Measurements from ENCODE around the gene FAM199X.
A peak's percentile ranks its signal among the peaks of the same experiment; 100 is the strongest.

The FAM199X gene

GRCh38 chrX:104165894-104166734 is at the start of gene FAM199X:
FAM199X (plus strand) TSS chrX:104166453; CDS start chrX:104166786, 333 bp downstream.
- DNase-seq = peak; percentile 84

- no peak for DNase-seq
Observed at GRCh38 chrX:104117759-104118158, 48.5 kb upstream of the FAM199X start.

GRCh38 chrX:104118765-104119164 is 47.5 kb upstream of the FAM199X start:
- no peak for DNase-seq

- DNase-seq = no peak
Observed at GRCh38 chrX:104122829-104123228, 43.4 kb upstream of the FAM199X start.

- no peak for DNase-seq
Observed at GRCh38 chrX:104126856-104127255, 39.4 kb upstream of the FAM199X start.

- DNase-seq = no peak
Observed at GRCh38 chrX:104130808-104131207, 35.4 kb upstream of the FAM199X start.

- DNase-seq = no peak
Observed at GRCh38 chrX:104134583-104135261, 31.5 kb upstream of the FAM199X start.

GRCh38 chrX:104135677-104136076 is 30.6 kb upstream of the FAM199X start:
- DNase-seq = no peak

GRCh38 chrX:104136241-104137019 is 29.8 kb upstream of the FAM199X start:
- DNase-seq = peak; percentile 77

GRCh38 chrX:104137496-104137895 is 28.8 kb upstream of the FAM199X start:
- peak; percentile 2 for DNase-seq

GRCh38 chrX:104141087-104141760 is 25.0 kb upstream of the FAM199X start:
- DNase-seq = no peak

- DNase-seq = no peak
Observed at GRCh38 chrX:104151037-104151436, 15.2 kb upstream of the FAM199X start.

- DNase-seq = peak; percentile 86
Observed at GRCh38 chrX:104156630-104157529, 9.4 kb upstream of the FAM199X start, which contains the start of gene SLC25A53. SLC25A53 (minus strand) TSS chrX:104157009; CDS start chrX:104105257, 51,752 bp downstream.

- DNase-seq = no peak
Observed at GRCh38 chrX:104166735-104167436, 633 bp downstream of the FAM199X start.

GRCh38 chrX:104168127-104168526 is 1.9 kb downstream of the FAM199X start:
- no peak for DNase-seq

GRCh38 chrX:104172121-104172520 is 5.9 kb downstream of the FAM199X start:
- DNase-seq = no peak

GRCh38 chrX:104172788-104173187 is 6.5 kb downstream of the FAM199X start:
- DNase-seq = peak; percentile 46

GRCh38 chrX:104173841-104174240 is 7.6 kb downstream of the FAM199X start:
- DNase-seq = no peak

GRCh38 chrX:104183685-104184084 is 17.4 kb downstream of the FAM199X start:
- no peak for DNase-seq

- DNase-seq = no peak
Observed at GRCh38 chrX:104187931-104188330, 21.7 kb downstream of the FAM199X start.

GRCh38 chrX:104189837-104190236 is 23.6 kb downstream of the FAM199X start:
- DNase-seq = no peak
